ENCODE measurements around the gene ZBTB40.

DNA sequence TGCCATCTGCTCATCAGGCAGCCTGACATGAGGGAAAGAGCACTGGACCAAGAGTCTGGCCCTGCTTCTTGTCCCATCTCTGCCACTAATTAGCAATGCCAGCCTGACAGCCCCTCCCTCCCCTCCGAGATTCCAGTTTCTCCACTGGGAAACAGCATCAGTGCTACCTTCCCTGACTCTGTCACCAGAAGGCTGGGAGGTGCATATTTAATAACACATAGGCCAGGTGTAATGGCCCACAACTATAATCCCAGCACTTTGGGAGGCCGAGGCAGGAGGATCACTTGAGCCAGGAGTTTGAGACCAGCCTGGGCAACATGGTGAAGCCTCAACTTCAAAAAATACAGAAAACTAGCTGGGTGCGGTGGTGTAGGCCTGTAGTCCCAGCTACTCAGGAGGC lies 41.2 kb upstream of the ZBTB40 start:
- TF ChIP-seq FOXP2 (optimal IDR thresholded peaks at IDR 0.05; ENCODE audit: control extremely low read depth, extremely low read length, insufficient read depth): no peak
- no peak for TF ChIP-seq EZH2 (IDR thresholded peaks at IDR 0.05)

All from SK-N-MC (cell line).